Measurements from ENCODE around the gene RAB25. TPM values are rescaled to one million over a fixed set of nuclear protein-coding genes. Genes with fewer than 3 reads are reported as not detected.
A peak's percentile ranks its signal among the peaks of the same experiment; 100 is the strongest.

Gene RAB25
- total RNA-seq, 3 donors from 2014 or later, result 40.3 to 68.6 TPM; not detected in 1

DNA sequence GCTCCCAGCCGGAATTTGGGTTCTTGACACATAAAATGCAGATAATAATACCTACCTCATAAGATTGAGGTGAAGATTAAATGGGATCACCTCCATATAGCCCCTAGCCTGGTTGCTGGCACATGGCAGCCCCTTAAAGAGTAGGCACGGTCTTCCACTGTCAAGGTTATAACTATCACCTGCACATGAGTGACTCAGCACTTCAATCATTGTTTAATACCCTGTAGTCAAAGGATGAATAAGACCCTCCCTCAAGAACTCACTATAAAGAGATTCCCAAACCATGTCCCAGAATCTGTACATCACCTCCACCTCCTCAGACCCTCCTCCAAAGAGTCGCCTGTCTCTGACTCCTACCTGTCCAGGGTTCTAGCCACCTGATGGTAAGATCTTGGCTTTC lies 47.1 kb downstream of the RAB25 start:
- peaks cover 28 to 30% of the 10 kb centered on the region in 2 donors for H3K4me1 ChIP-seq
- peak overlapping the region; percentile 78 to 99 for H3K27ac ChIP-seq
- H3K9me3 ChIP-seq, result no peaks in the 10 kb centered on the region
- TF ChIP-seq, protein P1, sequence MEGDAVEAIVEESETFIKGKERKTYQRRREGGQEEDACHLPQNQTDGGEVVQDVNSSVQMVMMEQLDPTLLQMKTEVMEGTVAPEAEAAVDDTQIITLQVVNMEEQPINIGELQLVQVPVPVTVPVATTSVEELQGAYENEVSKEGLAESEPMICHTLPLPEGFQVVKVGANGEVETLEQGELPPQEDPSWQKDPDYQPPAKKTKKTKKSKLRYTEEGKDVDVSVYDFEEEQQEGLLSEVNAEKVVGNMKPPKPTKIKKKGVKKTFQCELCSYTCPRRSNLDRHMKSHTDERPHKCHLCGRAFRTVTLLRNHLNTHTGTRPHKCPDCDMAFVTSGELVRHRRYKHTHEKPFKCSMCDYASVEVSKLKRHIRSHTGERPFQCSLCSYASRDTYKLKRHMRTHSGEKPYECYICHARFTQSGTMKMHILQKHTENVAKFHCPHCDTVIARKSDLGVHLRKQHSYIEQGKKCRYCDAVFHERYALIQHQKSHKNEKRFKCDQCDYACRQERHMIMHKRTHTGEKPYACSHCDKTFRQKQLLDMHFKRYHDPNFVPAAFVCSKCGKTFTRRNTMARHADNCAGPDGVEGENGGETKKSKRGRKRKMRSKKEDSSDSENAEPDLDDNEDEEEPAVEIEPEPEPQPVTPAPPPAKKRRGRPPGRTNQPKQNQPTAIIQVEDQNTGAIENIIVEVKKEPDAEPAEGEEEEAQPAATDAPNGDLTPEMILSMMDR (IDR thresholded peaks at IDR 0.05), result no peak
- TF ChIP-seq POLR2AphosphoS5 (IDR thresholded peaks at IDR 0.05) (no peak), POLR2A (IDR thresholded peaks at IDR 0.05) (no peak)
- H3K27me3 ChIP-seq, result no peaks in the 10 kb centered on the region
- no peak overlapping the region for H3K4me3 ChIP-seq
- no peak for DNase-seq (ENCODE audit: low spot score in 2 of 2)
- intact Hi-C loops (cut with DNase I; ENCODE audit: low total_unique reads), result no loop called here
- H3K36me3 ChIP-seq, result no peaks in the 10 kb centered on the region

- H3K4me3 ChIP-seq, result no peak overlapping the region
- H3K9me3 ChIP-seq, result no peaks in the 10 kb centered on the region
- peak overlapping the region; percentile 78 to 99 for H3K27ac ChIP-seq
- H3K4me1 ChIP-seq, result peaks cover 23 to 29% of the 10 kb centered on the region in 2 donors
- no peaks in the 10 kb centered on the region for H3K27me3 ChIP-seq
- intact Hi-C loops (cut with DNase I; ENCODE audit: low total_unique reads), result no loop called here
- TF ChIP-seq POLR2A (IDR thresholded peaks at IDR 0.05), result no peak
- TF ChIP-seq POLR2AphosphoS5 (IDR thresholded peaks at IDR 0.05), result no peak
- TF ChIP-seq, protein P1 (IDR thresholded peaks at IDR 0.05), result no peak
- no peak for DNase-seq (ENCODE audit: low spot score in 2 of 2)
- no peaks in the 10 kb centered on the region for H3K36me3 ChIP-seq
These were observed 47.8 kb downstream of the RAB25 start for GRCh38 chr1:156108664-156109241.

- no peak overlapping the region for H3K27ac ChIP-seq
These were observed 49.3 kb downstream of the RAB25 start for GRCh38 chr1:156110252-156110651.

GRCh38 chr1:156111355-156111962 lies 50.5 kb downstream of the RAB25 start:
- H3K4me1 ChIP-seq, result peaks cover 6 to 15% of the 10 kb centered on the region in 2 donors
- DNase-seq (ENCODE audit: low spot score in 2 of 2), result no peak
- no peaks in the 10 kb centered on the region for H3K27me3 ChIP-seq
- H3K4me3 ChIP-seq, result no peak overlapping the region
- H3K36me3 ChIP-seq, result no peaks in the 10 kb centered on the region
- TF ChIP-seq POLR2A (IDR thresholded peaks at IDR 0.05) (no peak), POLR2AphosphoS5 (IDR thresholded peaks at IDR 0.05) (no peak)
- TF ChIP-seq, protein P1 (IDR thresholded peaks at IDR 0.05), result no peak
- intact Hi-C loops (cut with DNase I; ENCODE audit: low total_unique reads), result no loop called here
- H3K27ac ChIP-seq, result peak overlapping the region; percentile 80 to 98
- no peaks in the 10 kb centered on the region for H3K9me3 ChIP-seq

More at GRCh38 chr1:156110252-156110651, 49.3 kb downstream of the RAB25 start:
- no peak overlapping the region for H3K4me3 ChIP-seq
- H3K9me3 ChIP-seq, result no peaks in the 10 kb centered on the region
- peaks cover 8 to 21% of the 10 kb centered on the region in 2 donors for H3K4me1 ChIP-seq
- TF ChIP-seq, protein P1 (IDR thresholded peaks at IDR 0.05), result no peak
- TF ChIP-seq POLR2A (IDR thresholded peaks at IDR 0.05) (no peak), POLR2AphosphoS5 (IDR thresholded peaks at IDR 0.05) (no peak)
- H3K36me3 ChIP-seq, result no peaks in the 10 kb centered on the region
- H3K27me3 ChIP-seq, result no peaks in the 10 kb centered on the region
- DNase-seq (ENCODE audit: low spot score in 2 of 2), result no peak
- intact Hi-C loops (cut with DNase I; ENCODE audit: low total_unique reads), result no loop called here
